Heart left ventricle (tissue), 16 donors: Measurements from ENCODE around the gene LRRC3B. TPM values are rescaled to one million over a fixed set of nuclear protein-coding genes. Genes with fewer than 3 reads are reported as not detected.

Experiments
- ATAC-seq, 4 donors: fragments of 200-7000 bp; cut with Tn5 transposase; one replicate each; pipeline ENCODE4 v1.9.1; 2020 to 2022; ENCODE audit warnings: moderate library complexity in 4 of 4, mild to moderate bottlenecking in 3 of 4, moderate number of reproducible peaks in 1 of 4
- DNase-seq, 5 donors: peaks; one replicate each; pipeline ENCODE4 v3.0.0-alpha.2; 2020
- H3K27ac ChIP-seq, 12 donors: fragments of 200-600 bp; sonication (generic) in 4 of 12; one replicate each; pipeline versions ENCODE4 v1.5.0 to v1.8.0; 2016 to 2022; ENCODE audit warnings: mild to moderate bottlenecking in 2 of 12
- H3K27me3 ChIP-seq, 9 donors: fragments of 200-600 bp; sonication (generic) in 2 of 9; one replicate each; pipeline versions ENCODE4 v1.5.1 to v1.8.0; 2016 to 2022; ENCODE audit warnings: mild to moderate bottlenecking in 3 of 9
- H3K36me3 ChIP-seq, 9 donors: fragments of 200-600 bp; sonication (generic) in 2 of 9; one replicate each; pipeline versions ENCODE4 v1.5.0 to v1.8.0; 2018 to 2022; ENCODE audit warnings: mild to moderate bottlenecking in 2 of 9
- H3K4me1 ChIP-seq, 12 donors: fragments of 200-600 bp; sonication (generic) in 4 of 12; one replicate each; pipeline versions ENCODE4 v1.5.0 to v1.8.0; 2016 to 2022; ENCODE audit warnings: mild to moderate bottlenecking in 3 of 12
- H3K4me3 ChIP-seq, 12 donors: fragments of 200-600 bp; sonication (generic) in 4 of 12; one replicate each; pipeline versions ENCODE4 v1.5.0 to v1.8.0; 2017 to 2022; ENCODE audit warnings: mild to moderate bottlenecking in 9 of 12, moderate library complexity in 4 of 12
- H3K9me3 ChIP-seq, 12 donors: fragments of 200-600 bp; sonication (generic) in 4 of 12; one replicate each; pipeline versions ENCODE4 v1.5.0 to v1.8.0; 2016 to 2022; ENCODE audit warnings: mild to moderate bottlenecking in 1 of 12
- CTCF ChIP-seq, 12 donors: fragments of 200-600 bp; sonication (generic) in 4 of 12; IDR thresholded peaks; one replicate each; pipeline versions ENCODE4 v1.5.0 to v1.8.0; 2018 to 2022; ENCODE audit warnings: antibody characterized with exemption in 12 of 12, mild to moderate bottlenecking in 5 of 12
- POLR2A ChIP-seq, 2 donors: fragments of 450-650 bp; IDR thresholded peaks; one replicate each; pipeline ENCODE4 v1.6.1; 2017; ENCODE audit warnings: antibody characterized with exemption in 2 of 2, mild to moderate bottlenecking in 2 of 2, moderate library complexity in 2 of 2
- WGBS, 4 donors: extraction: QIAGEN DNeasy Blood & Tissue Kit in 2 of 4; methylation state at CpG; one replicate each; pipeline versions ENCODE4 v1.1.5 to v1.1.7; 2013 to 2018; 5-methylcytosine and 5-hydroxymethylcytosine counted together
- intact Hi-C, 10 donors: fragments of 100-400 bp; cut with DNase I; formaldehyde crosslinking; loops; one replicate each; pipeline versions ENCODE4 v1.11.1 to v1.14.2; 2022
- polyA plus RNA-seq, 2 donors: library from polyadenylated mRNA; stranded (reverse); fragments of 200-250 nt; gene quantifications; one replicate each; pipeline ENCODE4 v1.2.3, GENCODE V29; 2013
- total RNA-seq, 9 donors: library from RNA; depleted of rRNA in 2 of 9; stranded (reverse); fragments of >200 nt in 2 of 9; fragmentation: NEBNext Ultra II Directional in 3 of 9; extraction: Animal tissue kit (Norgen Biotek cat#: 25700) in 3 of 9; gene quantifications; one replicate each; pipeline versions ENCODE4 v1.1.0 to v1.2.4, GENCODE V29; 2016 to 2023
- donor health status: ischemic (EF 13 %, LVEDD 7.1; RV severe dilation, severe dysfunction).
- donor health status: healthy with polysubstance abuse.
- donor health status: DM: no; HTN: yes; CAD: no.
- donor health status: DM: no; HTN: no; CAD: no.
- donor health status: ischemic (EF 25% LVEDD 6.9; RV normal size, moderate dysfunction).
- donor health status: ischemic (EF 25% LVEDD 5.7; RV mildly dilated, moderate dysfunction).
- donor health status: healthy.
- donor health status: DM: yes; HTN: yes; CAD: no.
- donor health status: ischemic (EF 35%, LVEDD 5.7; RV mildly dilated, moderate dysfunction).
- donor health status: nonischemic (EF 11% LVEDD 7.7; RV severe dilation, severe dysfunction).
- donor health status: DM: yes; HTN: yes; CAD: no.
- donor health status: PGD.
- donor health status: ischemic (EF 29% LVEDD 5.4; RV normal size, mild dysfunction).
- donor health status: nonischemic (EF 23%, LVEDD 6.1; RV moderate dilation, normal function).

LRRC3B gene
- total and polyA plus RNA-seq, 11 donors, result 0.04 to 0.32 (median 0.22) TPM; not detected in 4

GRCh38 chr3:26631390-26631738 is 8.8 kb downstream of the LRRC3B start:
- Histone ChIP-seq H3K27ac (no peak overlapping the region), H3K4me3 (no peak overlapping the region), H3K4me1 (peaks cover 0 to 9% (median 0%) of the 10 kb centered on the region in 12 donors), H3K27me3 (no peaks in the 10 kb centered on the region), H3K9me3 (no peaks in the 10 kb centered on the region), H3K36me3 (no peaks in the 10 kb centered on the region)
- ATAC-seq (no peak), DNase-seq (no peak)
- 31 to 45% (median 34%) methylated on average over 1 of the region's 1 CpG for WGBS, 4 donors
- TF ChIP-seq POLR2A (IDR thresholded peaks at IDR 0.05) (no peak), CTCF (IDR thresholded peaks at IDR 0.05) (no peak)
- intact Hi-C loops, result no loop called here

- no peaks in the 10 kb centered on the region for H3K9me3 ChIP-seq
- DNase-seq (no peak), ATAC-seq (no peak)
- 71 to 84% (median 81%) methylated on average over 5 of the region's 5 CpGs for WGBS, 4 donors
- H3K36me3 ChIP-seq, result no peaks in the 10 kb centered on the region
- H3K4me3 ChIP-seq, result no peak overlapping the region
- intact Hi-C loops, result no loop called here
- no peak overlapping the region for H3K27ac ChIP-seq
- peaks cover 0 to 9% (median 0%) of the 10 kb centered on the region in 12 donors for H3K4me1 ChIP-seq
- TF ChIP-seq CTCF (IDR thresholded peaks at IDR 0.05) (no peak), POLR2A (IDR thresholded peaks at IDR 0.05) (no peak)
- no peaks in the 10 kb centered on the region for H3K27me3 ChIP-seq
Observed at GRCh38 chr3:26634601-26635000, 12.0 kb downstream of the LRRC3B start.

GRCh38 chr3:26636096-26636727 is 13.6 kb downstream of the LRRC3B start:
- TF ChIP-seq CTCF (IDR thresholded peaks at IDR 0.05), result no peak
- TF ChIP-seq POLR2A (IDR thresholded peaks at IDR 0.05), result no peak
- ATAC-seq (no peak), DNase-seq (no peak)
- Histone ChIP-seq H3K27ac (no peak overlapping the region), H3K4me3 (no peak overlapping the region), H3K27me3 (no peaks in the 10 kb centered on the region), H3K4me1 (peaks cover 0 to 2% (median 0%) of the 10 kb centered on the region in 12 donors), H3K36me3 (no peaks in the 10 kb centered on the region), H3K9me3 (no peaks in the 10 kb centered on the region)
- 91 to 99% (median 92%) methylated on average over 1 of the region's 1 CpG for WGBS, 4 donors
- intact Hi-C loops, result no loop called here

GRCh38 chr3:26637698-26638097 is 15.1 kb downstream of the LRRC3B start:
- Histone ChIP-seq H3K27me3 (no peaks in the 10 kb centered on the region), H3K4me3 (no peak overlapping the region), H3K27ac (no peak overlapping the region), H3K4me1 (no peaks in the 10 kb centered on the region), H3K36me3 (no peaks in the 10 kb centered on the region), H3K9me3 (no peaks in the 10 kb centered on the region)
- ATAC-seq, result no peak
- DNase-seq, result no peak
- intact Hi-C loops, result no loop called here
- no peak for TF ChIP-seq POLR2A (IDR thresholded peaks at IDR 0.05)
- no peak for TF ChIP-seq CTCF (IDR thresholded peaks at IDR 0.05)
